KMS-11 (cell line): ENCODE results near the gene POU6F2.
A peak's percentile ranks its signal among the peaks of the same experiment; 100 is the strongest.

Experiments used
- H2AFZ ChIP-seq: fragments of 200-600 bp; sonication (generic); 2 replicates; pipeline ENCODE4 v1.6.1; 2016; ENCODE audit warnings: antibody characterized with exemption, mixed run types, low read depth
- H3K27ac ChIP-seq: fragments of 200-600 bp; sonication (generic); 2 replicates; pipeline ENCODE4 v1.6.1; 2016; ENCODE audit warnings: mild to moderate bottlenecking, mixed run types
- H3K27me3 ChIP-seq: fragments of 200-600 bp; sonication (generic); 2 replicates; pipeline ENCODE4 v1.6.1; 2017; ENCODE audit warnings: mild to moderate bottlenecking, low read depth, mixed run types, moderate library complexity; ENCODE audit not compliant: insufficient read depth
- H3K36me3 ChIP-seq: fragments of 200-600 bp; sonication (generic); 2 replicates; pipeline ENCODE4 v1.6.1; 2017; ENCODE audit warnings: mild to moderate bottlenecking, mixed run types; ENCODE audit not compliant: insufficient read depth
- H3K4me1 ChIP-seq: fragments of 200-600 bp; sonication (generic); 2 replicates; pipeline ENCODE4 v1.6.1; 2016; ENCODE audit warnings: mild to moderate bottlenecking, low read depth, mixed run types; ENCODE audit not compliant: poor library complexity, severe bottlenecking
- H3K4me2 ChIP-seq: fragments of 200-600 bp; sonication (generic); 2 replicates; pipeline ENCODE4 v1.7.0; 2016; ENCODE audit warnings: mild to moderate bottlenecking, mixed run types
- H3K4me3 ChIP-seq: fragments of 200-600 bp; sonication (generic); IDR thresholded peaks from 2 replicates; pipeline ENCODE4 v1.6.1; 2017; ENCODE audit warnings: low read depth, low read length, mixed read lengths; ENCODE audit not compliant: insufficient read depth
- H3K79me2 ChIP-seq: fragments of 200-600 bp; sonication (generic); 2 replicates; pipeline ENCODE4 v1.6.1; 2016; ENCODE audit warnings: low read depth, mixed run types; ENCODE audit not compliant: insufficient read depth
- H3K9ac ChIP-seq: fragments of 200-600 bp; sonication (generic); 2 replicates; pipeline ENCODE4 v1.6.1; 2016; ENCODE audit warnings: mild to moderate bottlenecking, mixed run types
- H4K20me1 ChIP-seq: fragments of 200-600 bp; sonication (generic); 2 replicates; pipeline ENCODE4 v1.6.1; 2016; ENCODE audit warnings: mild to moderate bottlenecking, mixed run types; ENCODE audit not compliant: insufficient read depth
- TF ChIP-seq, protein P1 (sequence below): fragments of 200-600 bp; sonication (generic); conservative IDR thresholded peaks from 2 replicates; pipeline ENCODE4 v1.6.1; 2017; ENCODE audit warnings: low read depth, mild to moderate bottlenecking, antibody characterized with exemption, low read length, moderate library complexity, mixed read lengths

POU6F2 gene

DNA sequence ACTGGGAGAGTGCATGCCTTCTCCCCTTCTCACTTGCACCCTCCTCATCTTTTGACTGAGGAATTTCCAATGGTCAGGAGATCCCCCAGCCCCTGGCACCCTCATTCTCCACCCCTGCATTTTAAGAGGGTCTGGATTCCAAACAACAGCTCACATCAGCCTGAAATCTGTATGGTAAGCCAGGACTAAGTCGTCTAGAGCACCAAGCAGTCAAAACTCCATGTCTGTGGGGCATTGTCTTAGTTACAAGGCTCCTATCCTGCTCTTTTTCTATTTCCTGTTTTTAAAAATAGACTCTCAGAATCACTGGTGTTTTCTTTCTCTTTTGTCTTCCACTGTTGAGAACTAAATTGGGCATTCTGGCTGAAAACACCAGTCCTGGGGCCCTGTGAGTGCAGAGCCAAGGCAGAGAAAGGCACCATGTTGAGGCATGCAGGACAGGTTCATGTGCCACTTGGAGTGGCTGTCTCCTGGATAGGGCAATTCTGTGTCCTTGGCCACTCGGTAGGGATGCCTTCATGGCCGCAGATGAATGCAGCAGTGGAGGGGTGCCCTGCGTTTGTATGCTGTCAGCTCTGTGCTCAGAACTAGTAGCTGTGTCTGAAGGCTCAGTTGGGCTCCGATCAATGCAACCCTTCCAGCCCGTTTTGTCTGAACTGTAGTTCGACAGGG is 371.9 kb downstream of the POU6F2 start:
- Histone ChIP-seq H2AFZ (peak overlapping the region; percentile 1; the same call in 1 of the 2 replicates), H3K4me3 (no peak overlapping the region), H3K9ac (no peak overlapping the region), H4K20me1 (no peaks in the 10 kb centered on the region), H3K36me3 (no peaks in the 10 kb centered on the region), H3K4me1 (no peaks in the 10 kb centered on the region), H3K4me2 (no peak overlapping the region), H3K27ac (no peak overlapping the region), H3K79me2 (no peaks in the 10 kb centered on the region), H3K27me3 (no peaks in the 10 kb centered on the region)
- TF ChIP-seq, protein P1, sequence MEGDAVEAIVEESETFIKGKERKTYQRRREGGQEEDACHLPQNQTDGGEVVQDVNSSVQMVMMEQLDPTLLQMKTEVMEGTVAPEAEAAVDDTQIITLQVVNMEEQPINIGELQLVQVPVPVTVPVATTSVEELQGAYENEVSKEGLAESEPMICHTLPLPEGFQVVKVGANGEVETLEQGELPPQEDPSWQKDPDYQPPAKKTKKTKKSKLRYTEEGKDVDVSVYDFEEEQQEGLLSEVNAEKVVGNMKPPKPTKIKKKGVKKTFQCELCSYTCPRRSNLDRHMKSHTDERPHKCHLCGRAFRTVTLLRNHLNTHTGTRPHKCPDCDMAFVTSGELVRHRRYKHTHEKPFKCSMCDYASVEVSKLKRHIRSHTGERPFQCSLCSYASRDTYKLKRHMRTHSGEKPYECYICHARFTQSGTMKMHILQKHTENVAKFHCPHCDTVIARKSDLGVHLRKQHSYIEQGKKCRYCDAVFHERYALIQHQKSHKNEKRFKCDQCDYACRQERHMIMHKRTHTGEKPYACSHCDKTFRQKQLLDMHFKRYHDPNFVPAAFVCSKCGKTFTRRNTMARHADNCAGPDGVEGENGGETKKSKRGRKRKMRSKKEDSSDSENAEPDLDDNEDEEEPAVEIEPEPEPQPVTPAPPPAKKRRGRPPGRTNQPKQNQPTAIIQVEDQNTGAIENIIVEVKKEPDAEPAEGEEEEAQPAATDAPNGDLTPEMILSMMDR: no peak

DNA sequence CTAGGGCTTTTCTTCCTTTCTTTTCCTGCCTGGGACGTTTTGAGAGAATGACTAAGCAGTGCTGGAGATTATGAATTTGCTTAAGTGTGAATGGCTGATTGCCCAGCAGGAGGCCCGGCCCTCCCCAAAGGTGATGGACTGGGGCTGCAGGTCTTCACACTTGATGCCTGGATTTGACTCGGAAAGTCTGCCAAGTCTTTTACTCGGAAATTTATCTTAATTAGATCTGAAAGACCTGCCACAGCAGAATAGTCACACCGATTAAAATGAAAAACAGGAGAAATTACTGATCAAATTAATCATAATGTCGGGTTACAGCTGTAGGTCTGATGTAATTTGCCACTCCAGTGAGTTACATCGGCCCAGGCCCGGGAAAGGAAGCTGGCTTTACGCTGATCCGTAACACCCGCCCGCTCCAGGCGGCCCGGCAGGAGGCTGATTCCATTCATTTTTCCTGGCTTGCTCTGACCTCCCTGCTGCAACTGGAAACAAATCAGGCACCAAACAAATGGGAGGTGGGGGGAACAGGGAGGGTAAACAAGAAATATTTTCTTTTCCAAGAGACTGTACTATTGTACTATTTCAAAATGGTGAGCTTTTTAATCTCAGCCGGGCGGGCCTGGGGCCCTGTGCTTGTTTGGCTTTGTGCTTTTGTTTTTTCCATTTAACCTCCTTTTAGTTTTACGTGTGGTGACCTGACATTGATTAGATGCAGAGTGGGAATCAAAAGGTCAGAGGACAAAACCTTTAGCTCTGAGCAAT is 376.1 kb downstream of the POU6F2 start:
- no peaks in the 10 kb centered on the region for H3K79me2 ChIP-seq
- no peak overlapping the region for H3K4me3 ChIP-seq
- no peaks in the 10 kb centered on the region for H3K36me3 ChIP-seq
- H3K27ac ChIP-seq: no peak overlapping the region
- H3K9ac ChIP-seq: no peak overlapping the region
- H3K27me3 ChIP-seq: no peaks in the 10 kb centered on the region
- no peaks in the 10 kb centered on the region for H3K4me1 ChIP-seq
- TF ChIP-seq, protein P1: no peak
- no peak overlapping the region for H3K4me2 ChIP-seq
- H2AFZ ChIP-seq: no peak overlapping the region
- no peaks in the 10 kb centered on the region for H4K20me1 ChIP-seq

DNA sequence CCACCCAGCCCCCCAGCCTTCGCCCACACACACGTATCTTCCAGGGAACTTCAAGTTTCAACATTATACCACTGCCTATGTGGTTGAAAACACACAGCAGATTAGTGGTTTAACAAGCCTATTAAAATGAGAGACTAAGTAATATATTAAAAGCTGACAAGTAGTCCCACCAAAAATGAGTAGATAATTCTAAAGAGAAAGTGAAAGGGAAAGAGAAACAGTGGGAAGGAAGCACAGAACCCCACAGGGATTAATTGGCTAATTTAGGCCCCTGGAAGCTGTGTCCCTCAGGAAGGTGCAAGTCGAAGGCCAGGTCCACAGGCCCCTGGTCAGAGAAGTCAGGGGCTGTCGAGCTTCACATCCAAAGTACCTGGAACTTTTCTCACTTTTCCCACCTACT is 378.0 kb downstream of the POU6F2 start:
- H3K79me2 ChIP-seq: no peaks in the 10 kb centered on the region
- H4K20me1 ChIP-seq: no peaks in the 10 kb centered on the region
- TF ChIP-seq, protein P1: no peak
- H2AFZ ChIP-seq: peak overlapping the region; percentile 6; the same call in 1 of the 2 replicates
- no peak overlapping the region for H3K9ac ChIP-seq
- H3K4me2 ChIP-seq: 0 out of 2 replicates have a peak overlapping the region, but pooled peaks have one; percentile 3
- no peaks in the 10 kb centered on the region for H3K4me1 ChIP-seq
- no peak overlapping the region for H3K4me3 ChIP-seq
- no peak overlapping the region for H3K27ac ChIP-seq
- no peaks in the 10 kb centered on the region for H3K27me3 ChIP-seq
- H3K36me3 ChIP-seq: no peaks in the 10 kb centered on the region

DNA sequence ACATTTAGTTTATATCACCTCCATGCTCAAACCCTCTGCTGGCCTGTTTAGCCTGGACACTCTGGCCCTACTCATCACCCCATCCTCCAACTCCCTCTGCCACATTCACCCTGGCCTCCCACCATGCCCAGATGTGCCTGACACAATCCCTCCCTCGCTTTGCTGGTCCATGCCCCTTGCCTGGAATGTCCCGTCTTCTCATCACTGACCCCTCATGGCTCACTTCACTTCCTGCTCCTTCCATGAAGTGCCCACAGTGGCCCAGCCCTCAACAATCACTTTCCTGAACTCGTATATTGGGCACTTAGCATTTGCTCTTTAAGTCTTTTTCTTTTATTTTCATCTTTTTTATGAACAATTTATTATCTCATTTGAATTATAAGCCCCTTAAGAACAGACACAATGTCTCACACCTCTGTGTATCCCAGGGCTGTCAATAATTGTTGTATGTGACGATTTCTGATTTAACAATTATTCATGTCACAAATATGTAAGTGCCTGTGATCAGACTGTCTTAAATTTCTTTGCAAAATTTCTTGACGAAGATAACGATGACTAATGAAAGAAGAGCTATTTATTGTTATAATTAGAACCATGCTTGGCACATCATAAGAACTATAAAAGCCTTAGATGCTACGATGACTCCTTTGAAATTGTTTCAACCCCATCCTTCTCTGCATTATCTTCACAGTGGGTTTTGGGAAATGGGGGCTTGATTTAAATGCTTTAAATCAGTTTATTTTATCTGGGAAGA is 378.6 kb downstream of the POU6F2 start:
- Histone ChIP-seq H3K79me2 (no peaks in the 10 kb centered on the region), H3K4me3 (no peak overlapping the region), H3K9ac (no peak overlapping the region), H4K20me1 (no peaks in the 10 kb centered on the region), H2AFZ (peak overlapping the region; percentile 6; the same call in 1 of the 2 replicates), H3K4me2 (no peak overlapping the region), H3K27ac (no peak overlapping the region), H3K27me3 (no peaks in the 10 kb centered on the region), H3K36me3 (no peaks in the 10 kb centered on the region), H3K4me1 (no peaks in the 10 kb centered on the region)
- TF ChIP-seq, protein P1: no peak
